Measurements from ENCODE around the gene SEPSECS.

SEPSECS gene

DNA sequence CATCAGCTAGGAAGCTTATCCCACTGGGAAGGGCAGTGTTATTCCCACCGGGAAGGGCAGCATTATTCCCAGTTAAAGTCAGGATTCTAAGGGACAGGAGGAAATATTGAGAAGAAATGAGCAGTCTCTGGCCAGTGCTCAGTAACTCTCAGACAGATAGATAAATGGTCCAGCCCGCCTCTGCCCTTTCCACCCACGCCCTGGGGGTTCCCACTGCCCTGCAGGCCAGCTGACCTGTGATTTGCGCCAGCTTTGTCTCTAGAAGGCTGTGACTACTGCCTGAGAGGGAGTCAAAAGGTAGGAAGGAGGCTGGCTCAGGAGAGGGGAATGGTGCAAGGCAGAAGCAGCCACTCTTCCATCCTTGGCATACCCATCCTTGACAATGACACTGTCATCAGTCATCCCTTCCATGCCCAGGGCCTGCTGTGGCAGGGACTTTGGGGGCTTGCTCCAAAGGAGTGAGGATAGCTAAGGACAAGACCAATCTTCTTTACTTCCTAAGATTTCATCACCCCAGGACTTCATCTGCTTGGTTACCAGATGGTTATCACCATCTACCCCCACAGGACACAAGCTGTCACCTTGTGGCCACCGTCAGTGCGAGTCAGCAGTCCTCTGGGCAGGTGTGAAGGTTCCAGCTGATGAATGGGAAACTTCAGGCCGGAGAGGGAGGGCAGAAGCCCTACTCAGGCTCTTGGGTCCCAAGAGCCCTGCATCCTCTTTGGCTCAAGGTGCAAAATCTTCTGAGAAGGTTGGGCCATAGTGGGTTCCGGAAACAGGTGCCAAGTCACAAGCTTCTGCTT, 49.5 kb downstream of the SEPSECS start:
- no peak overlapping the region for H3K4me3 ChIP-seq (ENCODE audit: low read depth, low read length)
- TF ChIP-seq, protein P1, sequence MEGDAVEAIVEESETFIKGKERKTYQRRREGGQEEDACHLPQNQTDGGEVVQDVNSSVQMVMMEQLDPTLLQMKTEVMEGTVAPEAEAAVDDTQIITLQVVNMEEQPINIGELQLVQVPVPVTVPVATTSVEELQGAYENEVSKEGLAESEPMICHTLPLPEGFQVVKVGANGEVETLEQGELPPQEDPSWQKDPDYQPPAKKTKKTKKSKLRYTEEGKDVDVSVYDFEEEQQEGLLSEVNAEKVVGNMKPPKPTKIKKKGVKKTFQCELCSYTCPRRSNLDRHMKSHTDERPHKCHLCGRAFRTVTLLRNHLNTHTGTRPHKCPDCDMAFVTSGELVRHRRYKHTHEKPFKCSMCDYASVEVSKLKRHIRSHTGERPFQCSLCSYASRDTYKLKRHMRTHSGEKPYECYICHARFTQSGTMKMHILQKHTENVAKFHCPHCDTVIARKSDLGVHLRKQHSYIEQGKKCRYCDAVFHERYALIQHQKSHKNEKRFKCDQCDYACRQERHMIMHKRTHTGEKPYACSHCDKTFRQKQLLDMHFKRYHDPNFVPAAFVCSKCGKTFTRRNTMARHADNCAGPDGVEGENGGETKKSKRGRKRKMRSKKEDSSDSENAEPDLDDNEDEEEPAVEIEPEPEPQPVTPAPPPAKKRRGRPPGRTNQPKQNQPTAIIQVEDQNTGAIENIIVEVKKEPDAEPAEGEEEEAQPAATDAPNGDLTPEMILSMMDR (IDR thresholded peaks at IDR 0.05; ENCODE audit: borderline replicate concordance, insufficient read depth, low read depth, low read length), result no peak

DNA sequence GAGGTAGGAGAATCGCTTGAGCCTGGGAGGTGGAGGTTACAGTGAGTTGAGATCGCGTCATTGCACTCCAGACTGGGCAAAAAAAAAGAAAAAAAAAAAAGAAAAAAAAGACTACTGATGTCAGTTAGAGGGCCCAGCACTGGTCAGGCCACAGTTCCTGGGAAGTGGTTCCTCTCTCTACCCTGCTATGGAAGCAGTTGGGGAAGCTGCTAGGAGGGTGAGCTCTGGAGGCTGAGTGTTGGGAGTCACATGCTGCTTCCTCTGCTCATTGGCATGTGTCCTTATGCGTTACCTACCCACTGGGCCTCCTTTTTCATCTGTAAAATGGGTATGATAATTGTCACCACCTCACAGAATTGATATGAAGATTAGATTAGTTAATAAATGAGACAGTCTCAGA, 50.7 kb downstream of the SEPSECS start:
- H3K4me3 ChIP-seq (ENCODE audit: low read depth, low read length), result no peak overlapping the region
- TF ChIP-seq, protein P1 (IDR thresholded peaks at IDR 0.05; ENCODE audit: borderline replicate concordance, insufficient read depth, low read depth, low read length), result no peak

DNA sequence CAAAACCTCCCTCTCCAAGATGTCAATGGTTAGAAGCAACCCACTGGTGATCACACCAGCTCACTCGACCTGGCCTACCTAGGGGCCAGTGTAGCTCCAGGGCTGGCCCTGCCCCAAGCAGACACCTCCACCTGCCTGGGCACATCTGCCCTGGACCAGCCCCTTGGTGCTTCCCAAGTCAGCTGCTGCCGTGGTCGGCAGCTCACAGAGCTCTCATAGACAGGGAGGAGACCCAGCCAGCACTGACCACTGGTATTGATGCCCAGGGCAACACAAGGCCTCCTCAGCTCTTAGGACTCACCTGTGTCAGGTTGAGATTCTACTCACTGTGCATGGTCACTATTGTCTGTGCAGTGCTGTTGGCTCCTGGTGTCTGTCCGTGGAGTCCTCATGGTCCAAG, 51.7 kb downstream of the SEPSECS start:
- no peak overlapping the region for H3K4me3 ChIP-seq (ENCODE audit: low read depth, low read length)
- TF ChIP-seq, protein P1 (IDR thresholded peaks at IDR 0.05; ENCODE audit: borderline replicate concordance, insufficient read depth, low read depth, low read length), result no peak

DNA sequence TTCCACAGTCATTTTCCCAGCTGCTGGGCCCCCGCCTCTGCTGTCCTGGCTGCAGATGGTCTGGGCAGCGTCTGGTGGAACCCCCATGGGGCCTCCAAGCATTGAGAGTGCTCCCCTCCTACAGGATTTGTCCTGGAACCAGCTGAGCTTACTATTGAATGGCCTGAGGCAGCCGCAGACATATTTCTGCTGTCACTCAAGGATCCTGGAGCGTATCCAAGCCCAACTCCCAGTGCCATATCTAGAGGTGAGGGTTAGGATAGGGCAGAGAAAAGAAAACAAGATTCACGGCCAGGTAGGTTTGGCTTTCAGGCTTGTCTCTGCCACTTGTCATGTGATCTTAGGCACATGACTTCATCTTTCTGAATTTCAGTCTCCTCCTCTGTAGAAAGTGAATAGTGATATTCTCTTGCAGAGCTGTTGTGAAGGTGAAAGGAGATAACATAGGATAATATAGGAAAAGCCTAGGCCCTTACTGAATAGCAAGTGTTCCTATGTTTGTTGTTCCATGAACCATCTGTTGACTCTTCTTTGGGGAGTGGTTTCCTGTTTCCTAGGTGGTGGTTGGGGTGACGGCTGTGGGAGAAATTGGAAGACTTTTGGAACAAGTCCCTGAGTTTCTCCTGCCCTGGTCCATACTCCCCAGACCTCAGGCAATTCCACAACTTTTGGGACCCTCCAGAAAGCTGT, 52.3 kb downstream of the SEPSECS start:
- H3K4me3 ChIP-seq (ENCODE audit: low read depth, low read length), result no peak overlapping the region
- TF ChIP-seq, protein P1 (IDR thresholded peaks at IDR 0.05; ENCODE audit: borderline replicate concordance, insufficient read depth, low read depth, low read length), result no peak

DNA sequence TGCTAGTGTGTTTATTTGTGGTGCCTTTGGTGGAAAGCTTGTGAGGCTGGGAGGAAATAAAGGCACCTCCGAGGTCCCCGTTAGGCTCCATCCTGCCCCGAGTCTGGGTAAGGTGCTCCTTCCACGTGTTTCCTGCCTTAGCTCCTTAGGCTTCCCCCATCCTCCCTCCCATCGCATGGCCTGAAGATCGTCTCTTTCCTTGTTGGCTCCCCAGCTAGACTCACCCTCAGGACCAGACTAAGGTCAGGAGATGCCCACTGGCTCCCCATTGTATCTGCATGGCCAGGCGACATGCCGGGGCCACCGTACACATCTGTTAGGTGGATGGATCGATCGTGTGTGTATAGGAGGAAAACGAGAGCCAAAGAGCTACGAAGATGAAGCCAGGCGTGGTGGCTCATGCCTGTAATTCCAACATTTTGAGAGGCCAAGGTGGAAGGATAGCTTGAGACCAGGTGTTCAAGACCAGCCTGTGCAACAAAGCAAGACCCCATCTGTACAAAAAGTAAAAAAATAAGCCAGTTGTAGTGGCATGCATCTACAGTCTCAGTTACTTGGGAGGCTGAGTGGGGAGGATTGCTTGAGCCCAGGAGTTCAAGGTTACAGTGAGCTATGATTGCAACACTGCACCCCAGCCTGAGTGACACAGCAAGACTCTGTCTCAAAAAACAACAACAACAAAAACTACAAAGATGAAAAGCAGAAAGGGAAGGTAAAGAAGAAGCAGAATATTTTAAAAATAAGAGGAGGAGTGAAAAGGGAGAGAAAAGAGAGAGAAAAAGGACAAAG, 53.7 kb downstream of the SEPSECS start:
- TF ChIP-seq, protein P1 (IDR thresholded peaks at IDR 0.05; ENCODE audit: borderline replicate concordance, insufficient read depth, low read depth, low read length), result no peak

DNA sequence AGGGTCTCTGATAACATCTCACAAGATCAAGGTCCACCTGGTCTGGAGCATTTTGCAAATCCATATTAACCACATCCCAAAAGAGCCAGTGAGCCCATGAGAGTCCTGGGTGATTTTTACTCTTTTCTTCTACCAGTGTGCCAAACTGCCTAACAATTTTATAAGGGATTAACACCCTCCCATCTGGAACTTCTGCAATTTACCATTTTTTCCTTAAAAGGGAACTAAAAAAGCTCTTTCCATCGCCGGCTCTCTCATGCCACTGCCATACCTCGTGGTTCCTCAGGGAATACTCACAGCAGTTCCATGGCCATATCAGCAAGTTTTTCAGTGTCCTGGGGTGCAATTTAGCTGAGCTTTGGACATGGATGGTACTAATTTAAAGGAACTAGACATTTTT, 55.7 kb downstream of the SEPSECS start:
- TF ChIP-seq, protein P1 (IDR thresholded peaks at IDR 0.05; ENCODE audit: borderline replicate concordance, insufficient read depth, low read depth, low read length), result no peak
- no peak overlapping the region for H3K4me3 ChIP-seq (ENCODE audit: low read depth, low read length)

More for the DNA sequence above, 53.7 kb downstream of the SEPSECS start:
- no peak overlapping the region for H3K4me3 ChIP-seq (ENCODE audit: low read depth, low read length)
